MM.1S (cell line): ENCODE results near the gene NT5M.
"Not testable (repeated sequence)": the region's sequence is repeated elsewhere in the genome, so short reads cannot be mapped to it uniquely, and the experiment has no call there.

ENCODE experiments used
- DNase-seq: peaks from one replicate; pipeline ENCODE4 v3.0.0-alpha.2; 2015
- H2AFZ ChIP-seq: fragments of 300-600 bp; sonication (generic); 2 replicates; pipeline ENCODE4 v1.6.0; 2016; ENCODE audit warnings: antibody characterized with exemption, low read length
- H3F3A ChIP-seq: fragments of 300-600 bp; sonication (generic); 2 replicates; pipeline ENCODE4 v1.6.1; 2016; ENCODE audit warnings: mild to moderate bottlenecking, antibody characterized with exemption, low read length, moderate library complexity, mixed read lengths; ENCODE audit not compliant: insufficient read depth
- H3K27ac ChIP-seq: fragments of 300-600 bp; sonication (generic); 2 replicates; pipeline ENCODE4 v1.5.1; 2016; ENCODE audit warnings: mild to moderate bottlenecking, low read length
- H3K27me3 ChIP-seq: fragments of 300-600 bp; sonication (generic); replicated peaks from 2 replicates; pipeline ENCODE4 v1.6.0; 2016; ENCODE audit warnings: low read length; ENCODE audit not compliant: insufficient read depth
- H3K36me3 ChIP-seq: fragments of 300-600 bp; sonication (generic); replicated peaks from 2 replicates; pipeline ENCODE4 v1.6.1; 2016; ENCODE audit warnings: mild to moderate bottlenecking, low read length, mixed read lengths; ENCODE audit not compliant: insufficient read depth
- H3K4me1 ChIP-seq: fragments of 300-600 bp; sonication (generic); 2 replicates; pipeline ENCODE4 v1.6.1; 2016; ENCODE audit warnings: low read length, mixed read lengths
- H3K4me2 ChIP-seq: fragments of 300-600 bp; sonication (generic); 2 replicates; pipeline ENCODE4 v1.6.0; 2016; ENCODE audit warnings: low read depth, low read length
- H3K4me3 ChIP-seq: fragments of 300-600 bp; sonication (generic); 2 replicates; pipeline ENCODE4 v1.5.1; 2016; ENCODE audit warnings: low read length, mixed read lengths
- H3K79me2 ChIP-seq: fragments of 300-600 bp; sonication (generic); 2 replicates; pipeline ENCODE4 v1.6.1; 2016; ENCODE audit warnings: mixed run types, low read length, mixed read lengths
- H3K9ac ChIP-seq: fragments of 300-600 bp; sonication (generic); 2 replicates; pipeline ENCODE4 v1.6.1; 2016; ENCODE audit warnings: low read length, mixed read lengths
- H3K9me2 ChIP-seq: fragments of 300-600 bp; sonication (generic); replicated peaks from 2 replicates; pipeline ENCODE4 v1.6.1; 2016; ENCODE audit warnings: mild to moderate bottlenecking, low read length, mixed read lengths; ENCODE audit not compliant: insufficient read depth
- H3K9me3 ChIP-seq: fragments of 300-600 bp; sonication (generic); replicated peaks from 2 replicates; pipeline ENCODE4 v1.6.1; 2016; ENCODE audit warnings: mild to moderate bottlenecking, low read length, mixed read lengths; ENCODE audit not compliant: insufficient read depth
- H4K20me1 ChIP-seq: fragments of 300-600 bp; sonication (generic); 2 replicates; pipeline ENCODE4 v1.6.1; 2016; ENCODE audit warnings: mild to moderate bottlenecking, low read length, moderate library complexity, mixed read lengths; ENCODE audit not compliant: insufficient read depth
- CTCF ChIP-seq: fragments of 300-600 bp; sonication (generic); IDR thresholded peaks from 2 replicates; pipeline ENCODE4 v1.5.1; 2016; ENCODE audit warnings: antibody characterized with exemption, low read length, mixed read lengths
- EZH2 ChIP-seq: fragments of 300-600 bp; sonication (generic); optimal IDR thresholded peaks from 2 replicates; pipeline ENCODE3; 2017; ENCODE audit warnings: low read depth, mild to moderate bottlenecking, antibody characterized with exemption, low read length, mixed read lengths
- EZH2phosphoT487 ChIP-seq: fragments of 300-600 bp; sonication (generic); IDR thresholded peaks from 2 replicates; pipeline ENCODE4 v1.6.1; 2018; ENCODE audit warnings: antibody characterized with exemption, low read length

The NT5M gene

GRCh38 chr17:17303010-17303846 is at the start of gene NT5M:
Gene NT5M, plus strand, starts transcription at chr17:17303373. Its CDS starts 178 bp downstream, at chr17:17303551.
- no peaks in the 10 kb centered on the region for H4K20me1 ChIP-seq
- H3K27ac ChIP-seq = peak within 1 kb of the TSS; percentile 84
- peaks cover 40% of the 10 kb centered on the region for H3F3A ChIP-seq
- H3K4me1 ChIP-seq = peaks cover 35% of the 10 kb centered on the region
- no peaks in the 10 kb centered on the region for H3K9me3 ChIP-seq
- H3K4me2 ChIP-seq = peak within 1 kb of the TSS; percentile 98
- no peaks in the 10 kb centered on the region for H3K27me3 ChIP-seq
- H3K36me3 ChIP-seq = no peaks in the 10 kb centered on the region
- DNase-seq = peak; percentile 88
- peak within 1 kb of the TSS; percentile 74 for H3K9ac ChIP-seq
- H3K79me2 ChIP-seq = peaks cover 11% of the 10 kb centered on the region
- no peaks in the 10 kb centered on the region for H3K9me2 ChIP-seq
- peak within 1 kb of the TSS; percentile 84 for H2AFZ ChIP-seq
- no peak for TF ChIP-seq EZH2phosphoT487
- no peak for TF ChIP-seq CTCF
- TF ChIP-seq EZH2 = no peak
- H3K4me3 ChIP-seq = peak within 1 kb of the TSS; percentile 76

GRCh38 chr17:17253406-17253805 is 49.8 kb upstream of the NT5M start:
- Histone ChIP-seq H3K9me3 (no peaks in the 10 kb centered on the region), H3K79me2 (peaks cover 20% of the 10 kb centered on the region), H3K9ac (no peak overlapping the region), H3K27me3 (no peaks in the 10 kb centered on the region), H3K9me2 (no peaks in the 10 kb centered on the region), H3K4me2 (no peak overlapping the region), H3K27ac (no peak overlapping the region), H3K4me1 (no peaks in the 10 kb centered on the region), H3K36me3 (no peaks in the 10 kb centered on the region; the same call in 1 of the 2 replicates), H3F3A (0 out of 2 replicates have a peak, but pooled peaks cover 6% of the 10 kb centered on the region), H4K20me1 (no peaks in the 10 kb centered on the region), H2AFZ (no peak overlapping the region), H3K4me3 (no peak overlapping the region)
- no peak for DNase-seq
- TF ChIP-seq EZH2 (no peak), EZH2phosphoT487 (no peak), CTCF (no peak)

- H3K4me3 ChIP-seq = no peak overlapping the region
- no peak for DNase-seq
- 0 out of 2 replicates have a peak, but pooled peaks cover 6% of the 10 kb centered on the region for H3F3A ChIP-seq
- H3K36me3 ChIP-seq = peaks cover 3% of the 10 kb centered on the region; the same call in 1 of the 2 replicates
- H4K20me1 ChIP-seq = no peaks in the 10 kb centered on the region
- no peaks in the 10 kb centered on the region for H3K9me2 ChIP-seq
- no peak overlapping the region for H3K9ac ChIP-seq
- no peak overlapping the region for H2AFZ ChIP-seq
- no peaks in the 10 kb centered on the region for H3K9me3 ChIP-seq
- H3K4me2 ChIP-seq = no peak overlapping the region
- H3K79me2 ChIP-seq = peaks cover 25% of the 10 kb centered on the region
- TF ChIP-seq EZH2phosphoT487 = no peak
- no peak for TF ChIP-seq EZH2
- TF ChIP-seq CTCF = no peak
- H3K27me3 ChIP-seq = no peaks in the 10 kb centered on the region
- H3K27ac ChIP-seq = no peak overlapping the region
- no peaks in the 10 kb centered on the region for H3K4me1 ChIP-seq
Observed at GRCh38 chr17:17254036-17254435, 49.1 kb upstream of the NT5M start.

- not testable (repeated sequence) for H3K4me1 ChIP-seq, H3K27me3 ChIP-seq, H3K4me3 ChIP-seq, H3K27ac ChIP-seq, H3F3A ChIP-seq, H3K9ac ChIP-seq, H4K20me1 ChIP-seq, H2AFZ ChIP-seq, DNase-seq, H3K4me2 ChIP-seq, H3K9me3 ChIP-seq, H3K9me2 ChIP-seq
- Histone ChIP-seq H3K36me3 (peaks cover 14% of the 10 kb centered on the region), H3K79me2 (peaks cover 33% of the 10 kb centered on the region)
Observed at GRCh38 chr17:17255689-17256088, 47.5 kb upstream of the NT5M start.
